ENCODE results near the gene BEX5.
"Not testable (repeated sequence)": the region's sequence is repeated elsewhere in the genome, so short reads cannot be mapped to it uniquely, and the experiment has no call there.

The BEX5 gene

DNA sequence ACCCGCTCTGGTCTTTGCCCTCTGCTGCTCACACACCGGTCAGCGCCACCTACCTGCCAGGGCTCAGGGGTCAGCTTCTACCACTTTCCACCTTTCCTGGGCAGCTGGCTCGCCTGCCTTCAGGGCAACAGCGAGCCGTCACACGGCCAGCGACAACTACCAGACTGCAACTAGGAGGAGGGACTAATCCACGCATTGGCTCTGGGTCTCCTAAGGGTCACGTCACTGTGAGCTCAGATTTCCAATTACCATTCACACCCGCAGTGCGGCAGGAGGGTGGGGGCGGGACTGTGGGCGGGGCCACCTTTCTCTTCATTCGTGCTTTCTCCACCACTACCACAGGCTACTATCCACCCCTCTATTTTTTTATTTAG is at the start of gene BEX5:
BEX5 (minus strand) TSS at position 172 of the 374 bp plus-strand sequence. CDS start 1,712 bp downstream, outside the sequence.
- no peak for DNase-seq (ENCODE audit: low read depth in 2 of 2)
- TF ChIP-seq CTCF (IDR thresholded peaks at IDR 0.05; ENCODE audit: low read depth, low read length) = no peak
- no peak within 1 kb of the TSS for H3K4me3 ChIP-seq (replicated peaks in 1 of 2; ENCODE audit: low read depth in 2 of 2, low read length in 2 of 2)

DNA sequence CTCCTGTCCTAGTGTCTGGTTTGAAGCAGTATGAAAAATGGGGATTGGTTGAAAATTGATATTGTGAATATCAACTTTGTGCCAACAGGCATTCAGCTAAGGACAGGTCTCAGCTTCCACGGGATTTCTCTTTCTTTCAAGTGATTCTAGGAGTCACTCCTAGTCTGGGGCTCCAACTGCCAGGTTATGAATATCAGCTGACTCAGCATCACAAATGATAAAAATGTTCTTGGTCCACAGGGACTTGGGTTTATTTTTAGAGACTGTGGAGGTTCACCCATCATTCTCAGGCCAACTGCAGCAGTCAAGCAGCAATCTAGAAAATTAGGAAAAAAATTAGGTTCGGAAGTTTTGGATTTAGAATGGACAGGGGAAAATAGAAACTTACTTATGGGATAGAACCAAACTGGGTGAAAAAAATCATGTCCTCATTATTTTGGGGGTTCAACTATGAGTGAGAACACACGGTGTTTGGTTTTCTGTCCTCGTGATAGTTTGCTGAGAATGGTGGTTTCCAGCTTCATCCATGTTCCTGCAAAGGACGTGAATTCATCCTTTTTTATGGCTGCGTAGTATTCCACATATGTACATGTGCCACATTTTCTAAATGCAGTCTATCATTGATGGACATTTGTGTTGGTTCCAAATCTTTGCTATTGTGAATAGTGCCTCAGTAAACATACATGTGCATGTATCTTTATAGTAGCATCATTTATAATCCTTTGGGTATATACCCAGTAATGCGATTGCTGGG is 30.4 kb upstream of the BEX5 start:
- H3K4me3 ChIP-seq (replicated peaks in 1 of 2; ENCODE audit: low read depth in 2 of 2, low read length in 2 of 2) = no peak overlapping the region
- DNase-seq (ENCODE audit: low read depth in 2 of 2) = no peak
- TF ChIP-seq CTCF (IDR thresholded peaks at IDR 0.05; ENCODE audit: low read depth, low read length) = no peak

DNA sequence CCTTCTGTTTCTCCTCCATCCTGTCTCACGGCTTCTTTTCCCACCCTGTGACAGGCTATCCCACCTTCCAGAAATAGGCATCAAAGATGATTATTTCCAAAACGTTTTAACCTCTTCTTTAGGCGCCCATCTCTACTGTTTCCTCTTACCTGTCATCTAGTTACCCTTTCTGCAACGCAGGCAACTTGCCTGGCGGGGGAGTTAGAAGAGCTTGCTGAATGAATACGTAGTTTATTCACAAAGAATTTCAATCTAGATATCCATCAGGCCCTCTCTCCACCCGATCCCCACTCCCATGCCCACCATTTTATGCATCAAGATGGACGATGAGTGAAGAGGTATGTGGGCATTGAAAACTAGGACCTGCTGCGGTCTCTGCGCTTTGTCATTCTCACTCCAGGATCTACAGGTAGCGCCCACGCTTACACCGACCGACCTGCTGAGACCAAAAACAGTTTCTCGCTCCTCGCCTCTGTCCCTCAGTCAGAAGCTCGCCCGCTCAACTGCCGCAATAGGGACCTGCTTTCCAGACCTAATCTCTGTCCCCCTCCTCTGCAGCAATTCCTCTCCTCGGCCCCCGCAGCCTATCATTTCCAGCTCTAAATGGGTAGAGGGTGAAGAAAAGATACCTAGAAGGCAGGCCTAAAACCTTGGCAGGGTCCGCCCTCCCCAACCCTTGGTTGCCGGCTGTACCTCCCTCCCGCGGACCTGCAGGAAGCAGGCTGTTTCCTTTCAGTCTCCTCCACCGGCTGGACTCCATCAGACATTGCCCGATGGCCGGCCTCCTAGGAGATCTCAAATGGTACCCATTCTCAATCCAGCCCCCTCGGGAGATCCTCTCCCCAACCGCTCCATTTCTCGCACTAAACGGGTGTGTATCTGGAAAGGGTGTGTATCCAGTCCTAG is 624 bp downstream of the BEX5 start:
- no peak for TF ChIP-seq CTCF (IDR thresholded peaks at IDR 0.05; ENCODE audit: low read depth, low read length)
- no peak for DNase-seq (ENCODE audit: low read depth in 2 of 2)
- no peak overlapping the region for H3K4me3 ChIP-seq (replicated peaks in 1 of 2; ENCODE audit: low read depth in 2 of 2, low read length in 2 of 2)

GRCh38 chrX:102154218-102154860 is 1.4 kb downstream of the BEX5 start:
- no peak for DNase-seq (ENCODE audit: low read depth in 2 of 2)
- no peak overlapping the region for H3K4me3 ChIP-seq (replicated peaks in 1 of 2; ENCODE audit: low read depth in 2 of 2, low read length in 2 of 2)
- TF ChIP-seq CTCF (IDR thresholded peaks at IDR 0.05; ENCODE audit: low read depth, low read length) = no peak

DNA sequence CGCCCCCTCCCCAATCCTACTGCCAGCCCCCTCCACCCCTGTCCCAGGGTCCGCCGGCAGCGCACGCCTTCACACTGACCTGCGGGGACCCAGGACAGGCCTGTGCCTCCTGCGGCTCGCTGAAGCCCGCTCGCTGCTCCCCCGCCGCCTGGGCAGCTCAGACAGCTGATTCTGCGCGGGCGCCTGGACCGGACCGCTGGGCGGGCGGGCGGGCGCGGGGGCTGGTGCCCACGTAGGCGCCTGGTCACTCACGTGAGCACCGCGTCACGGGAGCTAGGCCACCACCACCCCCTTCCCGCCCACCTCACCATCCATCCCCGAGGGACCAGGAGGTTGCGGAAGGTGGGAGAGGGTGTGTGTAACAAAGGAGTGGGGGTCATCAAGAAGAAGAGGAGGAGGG is 13.5 kb downstream of the BEX5 start, which contains the start of gene TCEAL6:
TCEAL6 (minus strand) TSS at position 208 of the 400 bp plus-strand sequence.
- DNase-seq (ENCODE audit: low read depth in 2 of 2); H3K4me3 ChIP-seq (replicated peaks in 1 of 2; ENCODE audit: low read depth in 2 of 2, low read length in 2 of 2): not testable (repeated sequence)

- not testable (repeated sequence) for DNase-seq (ENCODE audit: low read depth in 2 of 2); H3K4me3 ChIP-seq (replicated peaks in 1 of 2; ENCODE audit: low read depth in 2 of 2, low read length in 2 of 2)
These were observed 14.1 kb downstream of the BEX5 start for GRCh38 chrX:102141631-102142030.

DNA sequence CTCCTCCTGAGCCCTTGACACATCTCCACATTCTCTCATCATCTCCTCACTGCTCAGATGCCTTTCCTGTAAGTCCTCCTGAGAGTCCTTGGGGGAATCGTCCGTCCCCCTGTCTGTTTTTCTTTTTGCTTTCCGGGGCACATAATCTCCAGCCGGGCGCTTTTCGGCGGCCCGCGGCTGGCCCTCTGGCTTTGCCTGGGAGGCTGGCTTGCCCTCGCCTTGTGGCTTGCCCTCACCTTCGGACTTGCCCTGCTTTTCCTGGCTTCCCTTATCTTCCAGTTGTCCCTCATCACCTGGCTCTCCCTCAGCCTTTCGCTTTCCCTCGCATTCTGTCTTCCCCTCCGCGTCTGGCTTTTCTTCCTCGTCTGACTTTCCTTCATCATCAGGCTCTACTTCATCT is 14.9 kb downstream of the BEX5 start:
- not testable (repeated sequence) for DNase-seq (ENCODE audit: low read depth in 2 of 2); H3K4me3 ChIP-seq (replicated peaks in 1 of 2; ENCODE audit: low read depth in 2 of 2, low read length in 2 of 2)

GRCh38 chrX:102138064-102138463 is 17.7 kb downstream of the BEX5 start:
- no peak overlapping the region for H3K4me3 ChIP-seq (replicated peaks in 1 of 2; ENCODE audit: low read depth in 2 of 2, low read length in 2 of 2)
- DNase-seq (ENCODE audit: low read depth in 2 of 2) = no peak
- TF ChIP-seq CTCF (IDR thresholded peaks at IDR 0.05; ENCODE audit: low read depth, low read length) = no peak

Data from cardiac fibroblast (primary cell).